ENCODE data around the gene CASP10. TPM values are rescaled to one million over a fixed set of nuclear protein-coding genes. Genes with fewer than 3 reads are reported as not detected.

CASP10 gene
- total and polyA plus RNA-seq, 2 of the 8 experiments (the other 6 are each of a cell fraction or from before 2014, with no cell fraction given), result 2.3 to 4.0 TPM

GRCh38 chr2:201275069-201275468, 92.1 kb downstream of the CASP10 start (continued):
- TF ChIP-seq, protein P1, sequence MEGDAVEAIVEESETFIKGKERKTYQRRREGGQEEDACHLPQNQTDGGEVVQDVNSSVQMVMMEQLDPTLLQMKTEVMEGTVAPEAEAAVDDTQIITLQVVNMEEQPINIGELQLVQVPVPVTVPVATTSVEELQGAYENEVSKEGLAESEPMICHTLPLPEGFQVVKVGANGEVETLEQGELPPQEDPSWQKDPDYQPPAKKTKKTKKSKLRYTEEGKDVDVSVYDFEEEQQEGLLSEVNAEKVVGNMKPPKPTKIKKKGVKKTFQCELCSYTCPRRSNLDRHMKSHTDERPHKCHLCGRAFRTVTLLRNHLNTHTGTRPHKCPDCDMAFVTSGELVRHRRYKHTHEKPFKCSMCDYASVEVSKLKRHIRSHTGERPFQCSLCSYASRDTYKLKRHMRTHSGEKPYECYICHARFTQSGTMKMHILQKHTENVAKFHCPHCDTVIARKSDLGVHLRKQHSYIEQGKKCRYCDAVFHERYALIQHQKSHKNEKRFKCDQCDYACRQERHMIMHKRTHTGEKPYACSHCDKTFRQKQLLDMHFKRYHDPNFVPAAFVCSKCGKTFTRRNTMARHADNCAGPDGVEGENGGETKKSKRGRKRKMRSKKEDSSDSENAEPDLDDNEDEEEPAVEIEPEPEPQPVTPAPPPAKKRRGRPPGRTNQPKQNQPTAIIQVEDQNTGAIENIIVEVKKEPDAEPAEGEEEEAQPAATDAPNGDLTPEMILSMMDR (IDR thresholded peaks at IDR 0.05; ENCODE audit: control extremely low read depth in 1 of 3, insufficient read depth in 1 of 3, low read depth in 1 of 3, low read length in 3 of 3), result no peak
- TF ChIP-seq POU5F1 (IDR thresholded peaks at IDR 0.05; ENCODE audit: low read depth, low read length), result no peak
- no peak for TF ChIP-seq BCL11A (IDR thresholded peaks at IDR 0.05; ENCODE audit: low read depth in 2 of 2, low read length in 2 of 2)
- TF ChIP-seq RNF2 (IDR thresholded peaks at IDR 0.05; ENCODE audit: borderline replicate concordance, low read depth, low read length, missing control alignments, poor library complexity, severe bottlenecking), result no peak
- TF ChIP-seq TCF12 (IDR thresholded peaks at IDR 0.05; ENCODE audit: low read depth, low read length), result no peak
- no peak for TF ChIP-seq YY1 (IDR thresholded peaks at IDR 0.05; ENCODE audit: low read depth, low read length)
- TF ChIP-seq MAFK (IDR thresholded peaks at IDR 0.05; ENCODE audit: low read depth, low read length), result no peak

Data from H1 (cell line).